Endometrium (tissue), 2 donors: ENCODE data around the gene LONP2.
"Not testable (repeated sequence)": the region's sequence is repeated elsewhere in the genome, so short reads cannot be mapped to it uniquely, and the experiment has no call there.

Experiments
- FAIRE-seq: peaks from 2 replicates; lab custom pipeline; 2012; peaks lifted over from hg19 to GRCh38; lab: Jason Lieb, UNC
- donor health status: control.
- donor health status: control.

The LONP2 gene

DNA sequence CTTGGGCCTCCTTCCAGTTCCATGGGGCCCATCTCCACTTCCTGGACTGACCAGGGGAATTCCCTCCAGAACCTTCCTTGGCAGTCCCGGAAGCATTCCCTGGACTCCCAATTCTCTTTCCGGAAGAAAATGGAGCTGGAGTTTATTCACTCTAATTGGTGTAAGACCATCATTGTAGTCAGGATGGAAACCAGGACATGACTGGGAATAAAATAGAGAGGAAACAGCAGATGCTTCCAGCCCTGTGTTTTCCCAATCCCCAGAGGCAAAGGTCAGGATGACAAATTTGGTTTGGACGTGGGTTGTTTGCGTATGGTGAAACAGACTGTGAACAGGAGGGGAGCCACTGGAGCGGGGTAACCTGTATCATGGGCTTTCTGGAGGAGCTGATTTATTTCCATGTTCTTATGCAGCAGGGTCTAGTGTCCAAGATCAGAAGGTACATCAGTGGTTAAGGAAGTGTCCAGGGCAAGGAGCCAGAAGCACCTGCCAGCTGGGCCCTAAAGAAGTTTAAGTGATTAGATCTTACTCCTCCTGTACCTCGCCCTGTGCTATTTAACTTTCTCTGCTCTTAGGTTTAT is 8.5 kb upstream of the LONP2 start:
- no peak for FAIRE-seq

DNA sequence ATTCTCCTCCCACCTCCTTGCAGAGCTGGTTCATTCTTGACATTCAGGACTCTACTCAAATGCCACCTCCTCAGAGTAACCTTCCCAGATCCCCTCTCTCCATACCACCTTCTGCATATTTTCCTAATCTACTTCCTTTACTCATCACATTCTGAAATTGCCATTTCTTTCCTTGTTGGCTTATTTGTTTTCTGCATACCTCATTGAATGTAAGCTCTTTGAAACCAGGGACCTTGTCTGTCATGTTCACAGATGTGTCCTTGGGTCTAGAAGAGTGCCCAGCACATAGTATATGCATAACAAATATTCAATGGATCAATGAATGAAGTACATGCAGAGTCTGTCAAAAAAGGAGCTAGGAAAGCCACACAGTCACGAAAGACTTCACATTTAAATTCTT is 7.8 kb upstream of the LONP2 start:
- no peak for FAIRE-seq

DNA sequence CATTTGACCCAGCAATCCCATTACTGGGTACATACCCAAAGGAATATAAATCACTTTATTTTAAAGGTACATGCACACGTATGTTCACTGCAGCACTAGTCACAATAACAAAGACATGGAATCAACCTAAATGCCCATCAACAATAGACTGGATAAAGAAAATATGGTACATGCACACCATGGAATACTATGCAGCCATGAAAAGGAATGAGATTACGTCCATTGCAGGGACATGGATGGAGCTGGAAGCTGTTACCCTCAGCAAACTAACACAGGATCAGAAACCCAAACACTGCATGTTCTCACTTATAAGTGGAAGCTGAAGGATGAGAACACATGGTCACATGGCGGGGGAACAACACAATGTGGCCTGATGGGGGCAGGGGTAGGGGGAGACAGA is 4.0 kb upstream of the LONP2 start:
- FAIRE-seq, result not testable (repeated sequence)

DNA sequence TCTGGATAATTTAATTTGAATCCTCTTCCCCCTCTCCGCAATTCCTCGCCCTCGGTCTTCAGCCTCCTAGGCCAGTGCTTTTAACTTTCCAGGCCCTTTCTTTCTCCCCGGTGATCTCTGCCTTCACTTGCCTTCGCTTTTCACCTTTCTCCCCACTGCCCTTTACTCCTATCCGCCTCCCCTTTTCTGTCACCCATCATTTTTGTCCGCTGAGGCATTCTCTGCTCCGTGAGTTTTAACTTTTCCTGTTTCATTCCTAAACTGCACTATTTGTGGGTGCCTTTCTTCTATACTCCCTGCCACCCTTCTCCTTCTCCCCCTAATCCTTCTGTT is 729 bp downstream of the LONP2 start:
- no peak for FAIRE-seq

DNA sequence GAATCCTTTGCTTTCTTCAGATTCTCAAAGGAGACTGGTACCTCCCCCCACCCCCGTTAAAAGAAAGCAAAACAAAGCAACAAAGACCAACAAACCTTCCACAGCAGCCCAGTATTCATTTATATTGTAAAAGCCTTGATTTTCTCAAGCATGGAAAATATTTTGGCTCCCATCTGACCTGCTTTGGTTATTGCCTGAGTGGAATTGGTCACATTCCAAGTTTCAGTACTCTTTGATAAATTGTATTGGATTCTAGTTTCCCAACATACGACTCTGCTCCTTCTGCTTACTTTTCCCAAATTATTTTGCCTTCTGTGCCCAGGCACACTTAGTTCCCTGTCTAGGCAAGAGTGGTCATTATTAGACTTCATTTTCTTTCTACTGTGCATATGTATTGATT is 2.0 kb downstream of the LONP2 start:
- FAIRE-seq, result no peak

DNA sequence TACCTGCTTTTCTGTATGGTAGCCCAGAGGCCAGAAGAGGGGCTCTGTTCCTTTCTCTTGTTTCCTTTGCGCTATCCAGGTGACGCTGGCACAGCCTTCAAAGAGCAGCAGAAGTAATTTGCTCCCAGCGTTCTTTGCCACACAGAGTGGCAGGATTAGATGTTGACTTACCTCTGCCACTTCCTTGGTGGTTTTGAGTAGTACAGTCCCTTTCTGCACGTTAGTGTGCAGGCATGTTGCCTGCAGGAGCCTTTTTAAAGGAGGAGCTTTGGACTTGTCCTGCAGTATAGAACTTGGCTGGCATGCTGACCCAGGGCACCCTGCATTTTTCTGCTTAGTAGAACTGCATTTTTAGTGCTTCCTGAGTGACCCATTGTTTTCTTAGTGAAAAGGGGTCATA is 3.2 kb downstream of the LONP2 start, which contains the start of gene ABCC11:
Gene ABCC11 (minus strand): TSS at position 229 of the 400 bp plus-strand sequence. CDS start 15,618 bp downstream, outside the sequence.
- FAIRE-seq, result no peak

DNA sequence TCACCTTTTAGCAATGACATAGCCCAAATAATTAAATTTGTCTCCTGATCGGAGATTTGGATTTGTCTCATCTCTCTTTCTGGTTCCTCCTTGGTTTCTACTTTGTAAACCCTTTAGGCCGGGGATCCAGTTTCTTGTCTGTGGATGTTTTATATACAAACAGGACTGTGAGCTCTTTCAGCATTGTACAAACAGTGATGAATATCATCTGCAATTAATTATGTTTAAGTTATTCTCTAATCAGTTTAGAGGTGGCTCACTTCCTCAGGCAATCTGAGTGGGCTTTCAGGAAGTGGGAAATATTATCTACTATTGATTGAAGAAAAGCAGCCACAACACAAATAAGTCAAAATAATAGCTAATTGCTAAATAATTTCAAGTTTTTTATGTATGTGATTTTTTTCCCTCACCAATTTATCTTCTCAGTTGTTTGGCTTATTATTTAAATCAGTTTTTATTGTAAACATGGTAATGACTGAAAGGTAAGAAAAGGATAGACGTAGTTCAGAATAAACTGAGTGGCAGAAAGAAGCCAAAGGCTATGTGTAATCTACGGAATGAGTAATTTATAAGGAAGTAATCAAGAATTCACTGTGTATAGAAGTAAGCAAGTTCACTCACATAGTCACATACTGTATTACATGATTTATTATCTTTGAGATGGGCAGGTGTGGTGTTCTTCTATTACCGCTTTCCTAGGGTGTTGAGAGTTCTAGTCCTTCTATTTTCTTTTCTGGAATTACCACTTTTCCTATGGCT is 6.6 kb downstream of the LONP2 start:
- FAIRE-seq, result no peak

DNA sequence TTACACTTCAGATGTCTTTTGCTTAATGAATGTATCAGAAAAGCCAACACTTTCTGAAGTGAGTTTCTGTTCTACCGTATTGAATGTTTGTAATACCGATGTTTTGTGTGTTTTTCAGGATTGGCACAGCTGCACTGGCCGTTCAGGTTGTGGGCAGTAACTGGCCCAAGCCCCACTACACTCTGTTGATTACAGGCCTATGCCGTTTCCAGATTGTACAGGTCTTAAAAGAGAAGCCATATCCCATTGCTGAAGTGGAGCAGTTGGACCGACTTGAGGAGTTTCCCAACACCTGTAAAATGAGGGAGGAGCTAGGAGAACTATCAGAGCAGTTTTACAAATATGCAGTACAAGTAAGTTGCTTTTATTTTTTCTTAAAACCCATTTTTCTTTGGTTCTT is 7.9 kb downstream of the LONP2 start:
- FAIRE-seq, result no peak

DNA sequence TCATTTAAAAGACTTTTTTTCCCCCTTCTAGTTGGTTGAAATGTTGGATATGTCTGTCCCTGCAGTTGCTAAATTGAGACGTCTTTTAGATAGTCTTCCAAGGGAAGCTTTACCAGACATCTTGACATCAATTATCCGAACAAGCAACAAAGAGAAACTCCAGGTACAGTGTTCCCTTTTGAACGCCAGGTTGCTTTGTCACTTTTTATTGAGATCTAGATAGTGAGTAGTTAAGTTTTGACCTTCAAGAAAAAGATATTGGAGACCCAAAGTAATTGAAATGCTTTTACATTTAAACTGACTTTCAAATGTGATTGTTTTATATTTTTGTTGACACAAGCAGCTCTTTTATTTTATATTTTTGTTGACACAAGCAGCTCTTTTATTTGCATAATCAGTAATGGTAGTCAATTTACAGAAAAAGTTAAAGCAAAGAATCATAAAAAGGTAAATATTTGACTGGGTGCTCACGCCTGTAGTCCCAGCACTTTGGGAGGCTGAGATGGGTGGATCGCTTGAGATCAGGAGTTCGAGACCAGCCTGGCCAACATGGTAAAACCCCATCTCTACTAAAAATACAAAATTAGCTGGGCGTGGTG is 12.6 kb downstream of the LONP2 start:
- no peak for FAIRE-seq

DNA sequence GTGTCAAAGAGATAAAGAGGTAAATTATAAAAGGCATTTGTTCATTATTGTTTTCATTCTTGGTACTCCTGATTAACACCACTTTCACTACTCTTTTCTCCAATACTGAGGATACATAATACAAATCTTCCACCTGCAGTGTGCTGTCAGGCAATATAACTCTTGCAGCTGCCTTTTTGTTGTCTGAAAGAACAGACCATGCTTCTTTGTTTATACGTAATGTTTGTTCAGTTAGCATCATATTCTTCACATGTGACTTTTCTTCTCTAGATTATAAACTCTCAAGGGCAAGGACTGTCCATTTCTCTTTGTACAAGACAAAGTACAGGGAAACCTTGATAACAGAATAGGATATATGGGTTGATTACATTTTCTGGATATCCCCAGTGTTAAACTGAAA is 17.5 kb downstream of the LONP2 start:
- FAIRE-seq, result no peak

DNA sequence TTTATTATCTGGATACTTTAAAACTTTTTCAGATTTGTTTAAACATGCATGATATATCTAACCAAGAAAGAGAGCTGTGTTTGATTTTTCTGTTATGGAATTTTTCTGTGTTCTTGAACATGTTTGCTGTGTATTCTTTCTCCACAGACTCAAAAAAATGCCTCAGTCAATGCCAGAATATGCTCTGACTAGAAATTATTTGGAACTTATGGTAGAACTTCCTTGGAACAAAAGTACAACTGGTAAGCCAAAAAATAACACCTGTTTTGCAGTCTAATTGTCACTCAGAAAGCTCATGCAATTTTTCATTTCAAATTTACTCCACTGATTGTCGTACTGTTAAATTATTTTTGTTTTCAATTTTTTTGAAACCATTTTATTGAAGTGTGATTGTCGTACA is 18.5 kb downstream of the LONP2 start:
- FAIRE-seq, result no peak

DNA sequence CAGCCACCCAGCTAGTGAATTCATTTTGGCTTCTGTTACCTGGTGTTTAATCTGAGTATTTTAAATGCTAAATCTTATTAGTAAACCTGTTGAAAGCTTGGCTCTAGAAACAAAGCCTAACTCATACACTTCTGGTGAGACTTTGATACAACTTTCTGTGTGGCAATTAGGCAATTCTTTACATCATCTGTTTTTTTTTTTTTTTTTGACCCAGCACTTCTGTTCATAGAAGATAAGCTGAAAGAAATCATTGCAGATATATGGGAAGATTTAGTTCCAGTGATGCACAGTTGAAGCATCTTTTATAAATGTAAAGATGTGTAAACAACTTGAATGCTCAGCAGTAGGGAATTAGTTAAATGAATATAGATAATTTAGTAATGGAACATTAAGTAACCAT is 24.9 kb downstream of the LONP2 start:
- no peak for FAIRE-seq

DNA sequence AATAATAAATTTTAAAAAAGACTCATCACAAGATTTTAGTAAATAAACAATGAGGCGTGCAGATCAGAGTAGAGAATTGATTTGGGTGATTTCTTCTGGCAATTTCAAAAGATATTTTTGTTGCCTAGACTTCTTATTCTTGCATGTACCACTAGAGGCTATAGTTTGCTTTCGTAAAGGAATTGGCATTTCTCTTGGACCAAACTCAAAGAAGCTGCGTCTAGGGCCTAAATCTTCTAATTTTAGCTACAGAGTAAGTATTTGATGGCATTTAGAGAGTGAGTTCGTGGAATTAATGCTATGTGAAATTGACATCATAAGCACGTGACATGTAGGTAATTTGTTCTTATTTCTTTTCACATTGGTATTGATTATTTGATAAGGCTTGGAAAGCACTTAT is 27.6 kb downstream of the LONP2 start:
- no peak for FAIRE-seq

DNA sequence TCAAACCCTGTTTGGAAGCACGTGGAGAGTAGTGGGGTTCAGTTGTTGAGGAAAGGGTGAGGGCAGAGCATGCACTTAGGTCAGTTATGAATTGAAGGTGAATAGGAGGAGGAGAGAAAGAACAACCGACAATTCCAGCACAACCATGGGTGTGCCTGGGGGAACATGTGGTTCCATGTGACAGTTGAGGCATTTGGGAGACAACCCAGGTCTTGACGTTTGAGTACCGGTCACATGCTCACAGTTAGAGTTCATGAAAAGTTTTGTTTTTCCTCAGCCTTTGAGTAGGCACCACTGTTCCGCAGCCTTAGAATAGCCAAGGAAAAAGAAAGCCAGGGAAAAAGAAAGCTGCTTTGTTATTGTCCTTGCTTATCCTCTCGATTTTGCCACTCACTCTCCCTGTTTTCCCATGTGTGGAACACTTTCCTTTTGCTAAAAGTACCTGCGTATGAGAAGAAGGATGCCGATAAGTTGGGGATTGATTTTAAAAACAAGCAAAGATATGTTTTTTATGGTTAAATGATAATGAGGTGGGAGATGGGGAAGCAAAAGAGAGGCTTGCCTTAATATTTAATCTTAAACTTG is 28.8 kb downstream of the LONP2 start:
- no peak for FAIRE-seq

DNA sequence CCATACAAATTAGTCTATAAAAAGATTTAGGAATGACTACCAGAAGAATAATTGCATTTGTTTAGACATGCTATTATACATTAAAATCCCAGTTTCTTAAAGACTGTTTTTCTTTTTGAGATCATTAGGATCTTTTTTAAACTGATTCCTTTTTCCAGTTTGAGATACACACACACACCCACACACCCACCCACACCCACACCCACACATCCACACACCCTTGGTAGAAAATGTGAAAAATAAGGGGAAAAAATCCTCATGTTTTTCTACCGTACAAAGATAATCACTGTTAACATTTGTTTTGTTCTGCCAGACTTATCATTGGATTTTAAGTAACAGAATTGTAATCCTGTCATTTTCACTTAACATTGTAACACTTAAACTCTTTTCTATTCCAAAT is 30.4 kb downstream of the LONP2 start:
- no peak for FAIRE-seq

DNA sequence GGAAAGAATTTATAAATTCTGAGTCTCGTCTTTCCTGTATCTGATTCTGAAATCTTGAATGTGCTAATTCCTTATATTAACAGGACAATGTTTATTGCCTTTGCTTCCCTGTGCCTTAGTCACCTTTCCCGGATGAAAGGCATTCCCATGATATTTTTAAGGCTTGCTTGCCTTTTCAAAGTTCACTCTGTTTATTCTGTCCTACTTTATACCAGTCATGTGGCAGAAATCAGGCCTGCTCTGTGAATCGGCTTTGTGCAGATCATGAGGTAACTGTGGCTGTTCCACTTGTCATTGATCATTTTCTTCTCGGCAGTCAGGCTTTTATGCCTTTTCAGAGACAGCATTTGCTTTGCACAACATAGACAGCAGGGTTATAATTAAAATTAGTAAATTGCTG is 32.0 kb downstream of the LONP2 start:
- no peak for FAIRE-seq

DNA sequence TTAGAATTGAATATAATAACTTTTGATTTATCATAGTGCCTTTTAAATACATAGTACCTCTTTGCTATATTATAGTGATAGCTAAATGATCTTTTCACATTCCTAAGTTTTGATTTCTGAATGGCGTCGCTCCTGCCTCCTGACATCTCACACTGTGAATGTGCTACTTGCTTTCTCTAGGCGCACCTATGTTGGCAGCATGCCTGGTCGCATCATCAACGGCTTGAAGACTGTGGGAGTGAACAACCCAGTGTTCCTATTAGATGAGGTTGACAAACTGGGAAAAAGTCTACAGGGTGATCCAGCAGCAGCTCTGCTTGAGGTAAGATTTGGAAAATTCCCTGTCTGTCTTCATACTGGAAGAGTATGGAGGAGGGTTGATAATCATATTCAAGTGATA is 33.1 kb downstream of the LONP2 start:
- no peak for FAIRE-seq

DNA sequence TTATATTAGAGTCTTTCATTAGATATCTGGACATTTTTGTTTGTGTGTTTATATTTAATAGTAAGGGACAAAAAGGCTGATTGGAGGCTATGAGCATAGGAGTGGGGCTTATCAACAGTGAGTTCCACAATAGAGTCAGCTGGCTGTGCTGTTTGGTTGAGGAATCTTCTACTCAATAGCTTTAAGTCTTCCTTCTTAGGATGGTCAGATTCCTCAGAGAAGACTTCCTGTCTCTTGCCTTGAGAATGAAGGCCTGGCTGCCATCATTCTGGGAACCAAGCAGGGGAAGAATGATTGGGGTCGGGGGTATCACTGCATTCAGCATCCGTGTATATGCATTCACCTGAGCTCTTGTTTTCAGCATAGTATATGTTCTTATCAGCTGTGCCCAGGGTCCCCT is 35.1 kb downstream of the LONP2 start:
- no peak for FAIRE-seq

DNA sequence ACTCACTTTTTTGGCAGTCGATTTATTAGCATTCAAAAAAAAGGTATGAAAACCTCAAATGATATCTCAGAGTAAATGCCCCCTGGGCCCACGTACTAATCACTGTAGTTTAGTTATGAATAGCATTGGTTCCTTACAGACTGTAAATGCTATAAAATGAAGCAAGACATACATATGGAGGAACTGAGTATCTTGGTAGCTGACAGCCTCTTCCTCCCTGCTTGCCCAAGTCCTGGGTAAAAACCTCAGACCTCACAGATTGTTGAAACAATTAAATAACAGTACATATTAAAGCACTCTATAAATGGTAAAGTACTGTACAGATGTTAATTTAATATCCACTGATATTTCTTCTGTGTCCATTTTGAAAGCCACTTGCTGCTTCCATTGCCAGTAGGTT is 36.4 kb downstream of the LONP2 start:
- FAIRE-seq, result no peak

DNA sequence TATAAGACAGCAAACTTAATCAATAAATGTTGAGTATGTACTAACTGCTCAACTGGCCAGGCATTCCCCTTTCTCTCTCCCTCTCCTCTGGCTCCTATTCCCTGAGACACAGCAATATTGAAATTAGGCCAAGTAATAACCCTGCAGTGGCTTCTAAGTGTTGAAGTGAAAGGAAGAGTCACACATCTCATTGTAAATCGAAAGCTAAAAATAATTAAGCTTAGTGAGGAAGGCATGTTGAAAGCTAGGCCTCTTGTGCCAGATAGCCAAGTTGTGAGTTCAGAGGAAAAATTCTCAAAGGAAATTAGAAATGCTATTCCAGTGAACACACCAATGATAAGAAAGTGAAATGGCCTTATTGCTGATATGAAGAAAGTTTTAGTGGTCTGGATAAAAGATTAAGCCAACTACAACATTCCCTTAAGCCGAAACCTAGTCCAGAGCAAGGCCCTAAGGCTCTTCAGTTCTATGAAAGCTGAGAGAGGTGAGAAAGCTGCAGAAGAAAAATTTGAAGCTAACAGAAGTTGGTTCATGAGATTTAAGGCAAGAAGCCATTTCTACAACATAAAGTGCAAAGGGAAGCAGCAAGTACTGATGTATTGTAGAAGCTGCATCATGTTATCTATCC is 38.6 kb downstream of the LONP2 start:
- FAIRE-seq, result no peak

DNA sequence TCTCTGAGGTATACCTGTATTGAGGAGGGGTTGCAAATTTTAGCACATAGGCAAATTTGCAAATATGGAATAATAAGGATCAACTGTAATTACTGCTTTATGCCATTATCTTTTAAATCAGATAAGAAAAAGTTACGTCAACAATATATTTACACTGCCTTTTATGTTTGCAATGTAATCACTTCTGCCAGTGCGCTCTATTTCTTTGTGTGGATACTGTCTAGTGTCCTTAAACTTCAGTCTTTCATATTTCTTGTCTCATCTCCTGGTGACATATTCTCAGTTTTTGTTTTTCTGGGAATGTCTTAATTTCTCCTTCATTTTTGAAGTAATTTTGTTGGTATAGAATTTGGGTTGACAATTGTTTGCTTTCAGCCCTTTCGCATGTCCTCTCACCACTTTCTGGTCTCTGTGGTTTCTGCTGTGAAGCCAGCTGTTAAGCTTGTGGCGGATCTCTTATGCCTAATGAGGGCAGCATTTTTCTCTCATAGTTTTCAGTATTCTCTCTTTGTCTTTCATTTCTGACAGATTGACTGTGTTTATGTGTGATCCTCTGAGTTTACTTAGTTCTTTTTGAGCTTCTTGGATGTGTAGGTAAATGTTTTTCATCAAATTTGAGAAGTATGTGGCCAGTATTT is 40.8 kb downstream of the LONP2 start:
- no peak for FAIRE-seq

DNA sequence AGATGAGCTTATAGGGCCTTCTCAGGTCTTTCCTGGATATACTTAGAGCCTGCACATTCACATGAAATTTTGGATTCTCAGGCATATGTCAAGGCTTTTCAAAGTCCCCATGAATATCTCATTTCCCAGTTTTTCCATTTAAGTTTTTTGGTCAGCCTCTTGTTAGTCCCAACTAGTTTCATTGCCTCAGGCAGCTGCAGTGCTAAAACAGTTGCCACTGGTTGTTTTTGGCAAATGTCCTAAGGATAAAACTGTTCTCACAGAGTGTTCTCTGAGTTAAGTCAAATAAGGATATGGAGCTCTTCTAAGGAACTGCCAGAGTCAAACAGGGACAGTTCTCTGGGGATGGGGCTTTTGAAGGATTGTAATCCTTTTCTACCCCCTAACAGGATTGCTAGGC is 43.1 kb downstream of the LONP2 start:
- FAIRE-seq, result no peak

DNA sequence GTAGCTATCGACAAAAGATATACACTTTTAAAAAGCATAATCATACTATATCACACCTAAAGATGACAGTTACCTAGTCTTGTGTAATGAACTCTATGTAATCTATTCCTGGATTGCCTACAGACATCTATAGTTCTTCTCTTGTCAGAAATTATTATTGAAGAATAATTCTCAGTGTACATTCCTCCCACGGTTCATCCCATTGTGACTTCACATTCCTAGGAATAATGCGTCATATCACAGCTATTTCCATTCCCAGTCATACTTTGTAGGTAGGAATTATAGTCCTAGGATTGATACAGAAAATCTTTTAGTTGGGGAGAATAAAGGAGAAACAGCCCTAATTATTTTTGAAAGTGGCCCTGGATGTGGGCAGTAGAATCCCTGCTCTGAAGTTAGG is 47.2 kb downstream of the LONP2 start:
- FAIRE-seq, result no peak
